ENCODE data around the gene ZNF586. TPM values are rescaled to one million over a fixed set of nuclear protein-coding genes. Genes with fewer than 3 reads are reported as not detected.
"Not testable (repeated sequence)": the region's sequence is repeated elsewhere in the genome, so short reads cannot be mapped to it uniquely, and the experiment has no call there.

The ZNF586 gene
- total and polyA plus RNA-seq, 2 experiments from 2014 or later, result 5.2 to 16.9 TPM

GRCh38 chr19:57820599-57820998, 51.1 kb downstream of the ZNF586 start:
- peak overlapping the region; percentile 94 for H3K27ac Mint-ChIP-seq
- peaks cover 9% of the 10 kb centered on the region for H3K27me3 Mint-ChIP-seq (ENCODE audit: insufficient read depth, low read depth, poor library complexity)
- peaks cover 66% of the 10 kb centered on the region for H3K79me2 ChIP-seq (replicated peaks; ENCODE audit: insufficient read depth)
- H3F3A ChIP-seq (replicated peaks; ENCODE audit: low read depth), result peaks cover 6% of the 10 kb centered on the region; the same call in 1 of the 2 replicates
- peaks cover 44% of the 10 kb centered on the region for H4K20me1 ChIP-seq (replicated peaks; ENCODE audit: insufficient read depth)
- H3K4me1 ChIP-seq (ENCODE audit: insufficient read depth), result peaks cover 31% of the 10 kb centered on the region
- peaks cover 44% of the 10 kb centered on the region for H3K36me3 Mint-ChIP-seq (ENCODE audit: low read depth)
- peak overlapping the region; percentile 95 for H3K4me3 Mint-ChIP-seq
- ATAC-seq, result no peak
- no peak for TF ChIP-seq EZH2phosphoT487 (IDR thresholded peaks at IDR 0.05; ENCODE audit: unreplicated experiment)
- TF ChIP-seq ETS1 (IDR thresholded peaks at IDR 0.05), result no peak
- TF ChIP-seq ZNF114 (CRISPR knock-in tag; IDR thresholded peaks at IDR 0.05), result no peak
- TF ChIP-seq, protein P1, sequence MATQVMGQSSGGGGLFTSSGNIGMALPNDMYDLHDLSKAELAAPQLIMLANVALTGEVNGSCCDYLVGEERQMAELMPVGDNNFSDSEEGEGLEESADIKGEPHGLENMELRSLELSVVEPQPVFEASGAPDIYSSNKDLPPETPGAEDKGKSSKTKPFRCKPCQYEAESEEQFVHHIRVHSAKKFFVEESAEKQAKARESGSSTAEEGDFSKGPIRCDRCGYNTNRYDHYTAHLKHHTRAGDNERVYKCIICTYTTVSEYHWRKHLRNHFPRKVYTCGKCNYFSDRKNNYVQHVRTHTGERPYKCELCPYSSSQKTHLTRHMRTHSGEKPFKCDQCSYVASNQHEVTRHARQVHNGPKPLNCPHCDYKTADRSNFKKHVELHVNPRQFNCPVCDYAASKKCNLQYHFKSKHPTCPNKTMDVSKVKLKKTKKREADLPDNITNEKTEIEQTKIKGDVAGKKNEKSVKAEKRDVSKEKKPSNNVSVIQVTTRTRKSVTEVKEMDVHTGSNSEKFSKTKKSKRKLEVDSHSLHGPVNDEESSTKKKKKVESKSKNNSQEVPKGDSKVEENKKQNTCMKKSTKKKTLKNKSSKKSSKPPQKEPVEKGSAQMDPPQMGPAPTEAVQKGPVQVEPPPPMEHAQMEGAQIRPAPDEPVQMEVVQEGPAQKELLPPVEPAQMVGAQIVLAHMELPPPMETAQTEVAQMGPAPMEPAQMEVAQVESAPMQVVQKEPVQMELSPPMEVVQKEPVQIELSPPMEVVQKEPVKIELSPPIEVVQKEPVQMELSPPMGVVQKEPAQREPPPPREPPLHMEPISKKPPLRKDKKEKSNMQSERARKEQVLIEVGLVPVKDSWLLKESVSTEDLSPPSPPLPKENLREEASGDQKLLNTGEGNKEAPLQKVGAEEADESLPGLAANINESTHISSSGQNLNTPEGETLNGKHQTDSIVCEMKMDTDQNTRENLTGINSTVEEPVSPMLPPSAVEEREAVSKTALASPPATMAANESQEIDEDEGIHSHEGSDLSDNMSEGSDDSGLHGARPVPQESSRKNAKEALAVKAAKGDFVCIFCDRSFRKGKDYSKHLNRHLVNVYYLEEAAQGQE (IDR thresholded peaks at IDR 0.05; ENCODE audit: unreplicated experiment), result no peak
- TF ChIP-seq STAT1 (IDR thresholded peaks at IDR 0.05; ENCODE audit: unreplicated experiment), result no peak
- H3K27me3 ChIP-seq (ENCODE audit: insufficient read depth), result no peaks in the 10 kb centered on the region
- no peak for DNase-seq (ENCODE audit: low spot score)
- peaks cover 46% of the 10 kb centered on the region for H3K4me1 Mint-ChIP-seq
- H3K9me2 ChIP-seq (ENCODE audit: insufficient read depth), result no peaks in the 10 kb centered on the region
- H3K36me3 ChIP-seq (ENCODE audit: insufficient read depth), result peaks cover 3% of the 10 kb centered on the region; the same call in 1 of the 2 replicates
- 0 out of 2 replicates have a peak overlapping the region, but pooled peaks have one; percentile 60 for H3K27ac ChIP-seq (ENCODE audit: low read depth)
- H3K4me3 ChIP-seq, result peak overlapping the region; percentile 95
- peak overlapping the region; percentile 86 for H3K4me2 ChIP-seq
- no peaks in the 10 kb centered on the region for H3K9me3 Mint-ChIP-seq
- no peak overlapping the region for H2AFZ ChIP-seq

DNA sequence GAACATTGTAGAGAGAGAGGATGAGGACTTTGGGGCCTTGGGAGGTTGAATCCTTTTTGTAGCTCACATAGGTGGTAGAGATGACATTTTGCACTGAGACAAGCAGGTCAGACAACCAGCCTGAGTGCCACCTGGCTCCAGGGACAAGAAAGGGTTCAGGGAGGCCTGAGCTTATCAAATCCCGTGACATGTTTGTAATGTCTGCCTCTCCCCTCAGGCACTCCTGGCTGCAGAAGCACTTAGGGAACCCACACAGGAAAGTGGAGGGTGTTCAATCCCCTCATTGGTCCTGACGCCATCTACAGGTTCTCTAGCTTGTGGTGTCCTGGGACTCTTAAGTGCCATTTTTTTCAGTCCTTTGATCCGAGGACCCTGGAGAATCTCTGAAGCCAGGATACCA, 51.6 kb downstream of the ZNF586 start:
- Histone ChIP-seq H3K4me2 (peak overlapping the region; percentile 86), H3K79me2 (replicated peaks; ENCODE audit: insufficient read depth) (peaks cover 71% of the 10 kb centered on the region), H3K4me3 (peak overlapping the region; percentile 95), H4K20me1 (replicated peaks; ENCODE audit: insufficient read depth) (peaks cover 48% of the 10 kb centered on the region), H3K4me1 (ENCODE audit: insufficient read depth) (peaks cover 31% of the 10 kb centered on the region)
- H3K27me3 ChIP-seq (ENCODE audit: insufficient read depth); H3F3A ChIP-seq (replicated peaks; ENCODE audit: low read depth); DNase-seq (ENCODE audit: low spot score); H3K27ac ChIP-seq (ENCODE audit: low read depth); ATAC-seq; H3K27me3 Mint-ChIP-seq (ENCODE audit: insufficient read depth, low read depth, poor library complexity); H3K36me3 ChIP-seq (ENCODE audit: insufficient read depth); H2AFZ ChIP-seq; H3K9me3 Mint-ChIP-seq; H3K27ac Mint-ChIP-seq; H3K9me2 ChIP-seq (ENCODE audit: insufficient read depth): not testable (repeated sequence)
- Mint-ChIP-seq H3K4me1 (peaks cover 44% of the 10 kb centered on the region), H3K4me3 (peak overlapping the region; percentile 95), H3K36me3 (ENCODE audit: low read depth) (peaks cover 47% of the 10 kb centered on the region)

DNA sequence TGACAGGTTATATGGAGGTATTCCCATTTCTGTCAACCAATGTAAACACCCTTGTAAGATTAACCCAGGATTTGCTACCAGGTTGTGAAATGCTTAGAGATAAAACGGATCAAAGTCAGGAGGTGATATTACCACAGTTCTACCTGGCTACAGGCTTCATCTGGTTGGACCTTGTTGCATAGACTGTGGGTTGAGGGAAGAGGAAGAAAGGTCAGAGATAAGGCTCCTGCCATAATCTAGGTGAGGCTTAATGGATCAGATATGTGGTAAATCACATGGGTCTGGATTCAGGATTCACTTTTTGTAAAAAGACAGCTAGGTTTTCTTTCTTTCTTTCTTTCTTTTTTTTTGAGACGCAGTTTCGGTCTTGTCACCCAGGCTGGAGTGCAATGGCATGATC, 52.0 kb downstream of the ZNF586 start:
- not testable (repeated sequence) for H3K27me3 ChIP-seq (ENCODE audit: insufficient read depth); H3K9me3 Mint-ChIP-seq; H3K36me3 ChIP-seq (ENCODE audit: insufficient read depth); H3K27ac Mint-ChIP-seq; H3K27me3 Mint-ChIP-seq (ENCODE audit: insufficient read depth, low read depth, poor library complexity); H3K4me3 Mint-ChIP-seq; DNase-seq (ENCODE audit: low spot score); H3K4me2 ChIP-seq; H3K27ac ChIP-seq (ENCODE audit: low read depth); H3F3A ChIP-seq (replicated peaks; ENCODE audit: low read depth); H2AFZ ChIP-seq; H3K4me3 ChIP-seq; H3K9me2 ChIP-seq (ENCODE audit: insufficient read depth); ATAC-seq
- peaks cover 41% of the 10 kb centered on the region for H3K4me1 Mint-ChIP-seq
- peaks cover 50% of the 10 kb centered on the region for H3K36me3 Mint-ChIP-seq (ENCODE audit: low read depth)
- Histone ChIP-seq H3K4me1 (ENCODE audit: insufficient read depth) (peaks cover 31% of the 10 kb centered on the region), H4K20me1 (replicated peaks; ENCODE audit: insufficient read depth) (peaks cover 52% of the 10 kb centered on the region), H3K79me2 (replicated peaks; ENCODE audit: insufficient read depth) (peaks cover 75% of the 10 kb centered on the region)

GRCh38 chr19:57823155-57823554, 53.7 kb downstream of the ZNF586 start:
- Mint-ChIP-seq H3K36me3 (ENCODE audit: low read depth) (peaks cover 59% of the 10 kb centered on the region), H3K4me1 (peaks cover 42% of the 10 kb centered on the region), H3K27me3 (ENCODE audit: insufficient read depth, low read depth, poor library complexity) (peaks cover 13% of the 10 kb centered on the region)
- not testable (repeated sequence) for H3K36me3 ChIP-seq (ENCODE audit: insufficient read depth); H3K27ac Mint-ChIP-seq; H3K9me3 Mint-ChIP-seq; H3K9me2 ChIP-seq (ENCODE audit: insufficient read depth); H3K4me3 Mint-ChIP-seq; ATAC-seq; DNase-seq (ENCODE audit: low spot score); H2AFZ ChIP-seq; H3F3A ChIP-seq (replicated peaks; ENCODE audit: low read depth); H3K27me3 ChIP-seq (ENCODE audit: insufficient read depth)
- Histone ChIP-seq H3K27ac (ENCODE audit: low read depth) (peak overlapping the region; percentile 55; the same call in 1 of the 2 replicates), H3K79me2 (replicated peaks; ENCODE audit: insufficient read depth) (peaks cover 87% of the 10 kb centered on the region), H3K4me2 (peak overlapping the region; percentile 48; the same call in 1 of the 2 replicates), H4K20me1 (replicated peaks; ENCODE audit: insufficient read depth) (peaks cover 61% of the 10 kb centered on the region), H3K4me3 (peak overlapping the region; percentile 10; the same call in 1 of the 2 replicates), H3K4me1 (ENCODE audit: insufficient read depth) (peaks cover 30% of the 10 kb centered on the region)

GRCh38 chr19:57823608-57824007, 54.1 kb downstream of the ZNF586 start:
- peak overlapping the region; percentile 55; the same call in 1 of the 2 replicates for H3K27ac ChIP-seq (ENCODE audit: low read depth)
- H3F3A ChIP-seq (replicated peaks; ENCODE audit: low read depth); H2AFZ ChIP-seq; ATAC-seq; H3K9me3 Mint-ChIP-seq; H3K4me3 Mint-ChIP-seq; DNase-seq (ENCODE audit: low spot score); H3K36me3 ChIP-seq (ENCODE audit: insufficient read depth); H3K9me2 ChIP-seq (ENCODE audit: insufficient read depth); H3K27ac Mint-ChIP-seq; H3K27me3 ChIP-seq (ENCODE audit: insufficient read depth): not testable (repeated sequence)
- peak overlapping the region; percentile 10; the same call in 1 of the 2 replicates for H3K4me3 ChIP-seq
- Mint-ChIP-seq H3K36me3 (ENCODE audit: low read depth) (peaks cover 59% of the 10 kb centered on the region), H3K27me3 (ENCODE audit: insufficient read depth, low read depth, poor library complexity) (peaks cover 11% of the 10 kb centered on the region), H3K4me1 (peaks cover 38% of the 10 kb centered on the region)
- peaks cover 91% of the 10 kb centered on the region for H3K79me2 ChIP-seq (replicated peaks; ENCODE audit: insufficient read depth)
- peak overlapping the region; percentile 48; the same call in 1 of the 2 replicates for H3K4me2 ChIP-seq
- H4K20me1 ChIP-seq (replicated peaks; ENCODE audit: insufficient read depth), result peaks cover 64% of the 10 kb centered on the region
- peaks cover 25% of the 10 kb centered on the region for H3K4me1 ChIP-seq (ENCODE audit: insufficient read depth)
